Stomach smooth muscle (tissue), 2 donors: ENCODE measurements around the gene RPGRIP1L.

Source experiments
- H3K27ac ChIP-seq: one replicate; pipeline ENCODE4 v1.7.0; 2013; ENCODE audit warnings: mild to moderate bottlenecking, low read length, inconsistent platforms
- H3K27me3 ChIP-seq, 2 donors: one replicate each; pipeline ENCODE4 v1.7.0; 2013; ENCODE audit warnings: low read length in 2 of 2; ENCODE audit not compliant: insufficient read depth in 2 of 2, control insufficient read depth in 1 of 2
- H3K36me3 ChIP-seq, 2 donors: one replicate each; pipeline ENCODE4 v1.7.0; 2013; ENCODE audit warnings: low read length in 2 of 2; ENCODE audit not compliant: control insufficient read depth in 2 of 2, insufficient read depth in 2 of 2
- H3K4me1 ChIP-seq: one replicate; pipeline ENCODE4 v1.7.0; 2013; ENCODE audit warnings: low read length; ENCODE audit not compliant: control insufficient read depth, insufficient read depth
- H3K4me3 ChIP-seq, 2 donors: one replicate each; pipeline ENCODE4 v1.7.0; 2013; ENCODE audit warnings: low read length in 2 of 2
- H3K9ac ChIP-seq, 2 donors: one replicate each; pipeline ENCODE4 v1.7.0; 2013; ENCODE audit warnings: low read length in 2 of 2, mild to moderate bottlenecking in 1 of 2
- H3K9me3 ChIP-seq, 2 donors: one replicate each; pipeline ENCODE4 v1.7.0; 2013; ENCODE audit warnings: low read length in 2 of 2; ENCODE audit not compliant: control insufficient read depth in 2 of 2
- donor health status: healthy.
- donor health status: Pancreatic carcinoma.

Gene RPGRIP1L

GRCh38 chr16:53556521-53556920 is 147.1 kb downstream of the RPGRIP1L start:
- Histone ChIP-seq H3K27me3 (no peaks in the 10 kb centered on the region), H3K4me3 (no peak overlapping the region), H3K4me1 (no peaks in the 10 kb centered on the region), H3K9me3 (no peaks in the 10 kb centered on the region), H3K9ac (no peak overlapping the region), H3K36me3 (no peaks in the 10 kb centered on the region), H3K27ac (no peak overlapping the region)

GRCh38 chr16:53549970-53550690 is 153.5 kb downstream of the RPGRIP1L start:
- Histone ChIP-seq H3K27ac (no peak overlapping the region), H3K27me3 (peaks cover 0 to 15% of the 10 kb centered on the region in 2 donors), H3K9ac (no peak overlapping the region), H3K36me3 (no peaks in the 10 kb centered on the region), H3K9me3 (no peaks in the 10 kb centered on the region), H3K4me1 (peaks cover 8% of the 10 kb centered on the region), H3K4me3 (peak overlapping the region in 1 of 2 donors; percentile 15)
